Activated CD4-positive, alpha-beta T cell treated with anti-CD3 and anti-CD28 coated beads, Interleukin-10, Interleukin-2, amounts not matched to agents 100 ng/mL and 50 ng/mL, durations not matched to agents 16 hours and 8 hours (primary cell): ENCODE data around the gene RHO.

Experiments used
- DNase-seq: peaks from one replicate; pipeline ENCODE4 v3.0.0-alpha.2; 2020

RHO gene

GRCh38 chr3:129548104-129548965 is 19.9 kb downstream of the RHO start:
- DNase-seq: no peak

- no peak for DNase-seq
Measured at GRCh38 chr3:129549006-129549800, 20.8 kb downstream of the RHO start.

DNA sequence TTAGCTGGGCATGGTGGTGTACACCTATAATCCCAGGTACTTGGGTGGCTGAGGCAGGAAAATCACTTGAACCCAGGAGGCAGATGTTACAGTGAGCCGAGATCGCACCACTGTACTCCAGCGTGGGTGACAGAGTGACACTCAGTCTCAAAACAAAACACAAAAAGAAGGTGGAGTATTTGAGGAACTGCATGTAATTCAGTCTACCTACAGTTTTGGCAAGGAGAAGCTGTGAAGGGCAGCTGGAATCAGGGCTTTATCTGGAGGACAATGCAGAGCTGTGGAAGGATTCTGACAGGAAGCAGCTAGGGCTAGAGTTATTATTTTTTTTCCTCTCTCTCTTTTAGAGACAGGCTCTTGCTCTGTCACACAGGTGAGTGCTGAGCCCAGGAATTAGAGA is 21.4 kb downstream of the RHO start:
- DNase-seq: no peak

DNA sequence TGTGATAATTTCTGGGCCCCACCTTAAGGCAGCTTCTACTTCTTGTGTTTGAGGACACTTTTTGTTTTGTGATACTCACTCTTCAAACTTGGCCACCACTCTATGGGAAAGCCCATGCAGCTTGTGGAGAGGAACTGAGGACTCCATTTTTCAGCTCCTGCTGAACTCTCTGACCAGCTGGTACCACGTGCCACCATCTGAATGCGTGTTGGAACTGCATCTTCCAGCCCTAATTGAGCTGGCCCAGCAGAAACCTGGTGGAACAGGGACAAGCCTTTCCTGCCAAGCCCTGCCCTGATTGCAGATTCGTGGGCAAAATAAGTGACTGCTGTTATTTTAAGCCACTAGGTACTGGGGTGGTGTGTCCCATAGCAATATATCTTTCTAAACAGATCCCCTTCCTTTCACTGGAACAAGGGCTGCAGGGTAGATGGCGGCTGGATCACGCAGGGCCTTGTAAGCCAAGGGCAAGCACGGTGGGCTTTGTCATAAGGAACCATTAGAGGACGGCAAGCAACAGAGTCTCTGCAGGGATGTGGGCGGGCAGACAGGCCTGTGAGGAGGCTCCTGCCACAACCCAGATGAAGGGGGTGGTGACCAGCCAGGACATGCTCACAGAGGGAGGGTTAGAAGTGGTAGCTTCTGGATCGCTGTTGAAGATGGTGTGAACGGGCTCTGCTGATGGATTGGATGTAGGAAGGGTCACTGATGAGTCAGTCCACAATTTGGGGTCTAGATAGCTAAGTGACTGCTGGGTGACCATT is 24.0 kb downstream of the RHO start:
- no peak for DNase-seq

GRCh38 chr3:129553171-129553570 is 24.7 kb downstream of the RHO start:
- no peak for DNase-seq

GRCh38 chr3:129553719-129554118 is 25.3 kb downstream of the RHO start:
- no peak for DNase-seq

DNA sequence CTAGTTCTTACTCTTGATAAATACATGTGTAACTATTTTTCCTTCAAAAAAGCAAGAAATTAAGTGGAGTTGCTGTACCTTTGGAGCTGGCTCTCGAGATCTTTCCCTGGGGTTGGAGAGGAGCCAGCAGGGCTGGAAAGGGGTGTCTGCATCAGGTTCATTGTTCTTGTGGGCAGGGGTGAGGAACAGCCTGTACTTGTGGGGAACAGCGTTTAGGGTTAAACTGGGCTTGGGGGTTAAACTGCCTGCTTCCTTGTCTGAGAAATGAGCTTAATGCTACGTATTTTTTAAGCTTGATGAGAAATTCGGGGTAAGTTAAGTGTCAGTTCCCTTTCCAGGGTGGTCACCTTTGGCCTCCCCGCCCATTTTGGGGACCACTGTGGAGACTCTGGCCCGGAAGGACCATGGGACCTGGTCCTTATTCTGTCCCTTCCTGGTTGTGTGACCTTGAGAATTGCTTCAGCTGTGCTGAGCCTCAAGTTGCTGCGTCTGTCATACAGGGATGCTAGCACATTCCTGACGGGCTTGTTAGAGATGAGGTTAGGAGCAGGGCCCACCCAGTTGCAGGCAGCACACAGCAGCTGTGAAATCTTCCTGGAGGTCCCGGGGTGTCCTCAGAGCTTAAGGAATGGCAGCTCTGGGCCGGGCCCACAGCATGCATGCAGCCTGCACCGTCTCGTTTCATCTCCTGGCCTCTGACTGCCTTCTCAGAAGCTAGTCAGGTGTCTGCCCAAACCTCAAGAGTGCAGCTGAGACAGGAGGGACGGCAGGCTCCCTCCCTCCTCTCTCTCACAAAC is 26.1 kb downstream of the RHO start:
- no peak for DNase-seq

GRCh38 chr3:129555153-129555550 is 26.7 kb downstream of the RHO start:
- DNase-seq: no peak

DNA sequence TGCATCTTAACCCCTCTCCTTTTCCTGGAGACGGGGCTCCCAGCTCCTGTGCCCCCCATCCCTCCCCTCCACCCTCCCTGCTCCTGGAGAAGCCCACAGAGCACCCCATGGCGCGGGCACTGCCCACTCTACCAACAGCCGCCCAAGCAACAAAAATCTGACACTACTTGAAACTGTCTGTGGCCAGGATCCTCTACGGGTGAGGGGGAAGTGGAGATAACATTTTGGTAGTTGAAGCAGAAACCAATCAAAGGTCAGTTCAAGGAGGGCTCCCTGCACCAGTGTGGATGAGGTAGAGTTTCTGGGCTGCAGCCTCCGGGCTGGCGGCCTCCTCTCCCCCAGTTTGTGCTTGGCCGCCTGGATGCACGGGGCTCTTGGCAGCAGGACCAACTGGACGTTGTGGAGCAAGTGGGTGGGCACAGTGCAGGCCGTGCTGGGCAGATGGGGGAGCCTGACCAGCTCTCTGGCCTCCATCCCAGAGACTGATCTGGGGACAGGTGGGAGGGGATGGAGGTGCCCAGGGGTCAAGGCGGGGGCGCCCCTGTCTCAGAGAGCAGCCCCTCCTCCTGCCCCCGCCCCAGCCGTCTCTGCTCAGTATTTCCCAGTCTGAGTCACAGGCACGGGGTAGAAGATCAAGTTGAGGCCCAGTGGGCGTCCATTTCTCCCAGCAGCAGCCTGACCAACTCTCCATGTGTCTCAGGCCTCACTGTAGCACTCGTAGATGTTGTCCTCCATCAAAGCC is 27.3 kb downstream of the RHO start:
- no peak for DNase-seq

- no peak for DNase-seq
Measured at GRCh38 chr3:129556358-129556695, 27.9 kb downstream of the RHO start.

DNA sequence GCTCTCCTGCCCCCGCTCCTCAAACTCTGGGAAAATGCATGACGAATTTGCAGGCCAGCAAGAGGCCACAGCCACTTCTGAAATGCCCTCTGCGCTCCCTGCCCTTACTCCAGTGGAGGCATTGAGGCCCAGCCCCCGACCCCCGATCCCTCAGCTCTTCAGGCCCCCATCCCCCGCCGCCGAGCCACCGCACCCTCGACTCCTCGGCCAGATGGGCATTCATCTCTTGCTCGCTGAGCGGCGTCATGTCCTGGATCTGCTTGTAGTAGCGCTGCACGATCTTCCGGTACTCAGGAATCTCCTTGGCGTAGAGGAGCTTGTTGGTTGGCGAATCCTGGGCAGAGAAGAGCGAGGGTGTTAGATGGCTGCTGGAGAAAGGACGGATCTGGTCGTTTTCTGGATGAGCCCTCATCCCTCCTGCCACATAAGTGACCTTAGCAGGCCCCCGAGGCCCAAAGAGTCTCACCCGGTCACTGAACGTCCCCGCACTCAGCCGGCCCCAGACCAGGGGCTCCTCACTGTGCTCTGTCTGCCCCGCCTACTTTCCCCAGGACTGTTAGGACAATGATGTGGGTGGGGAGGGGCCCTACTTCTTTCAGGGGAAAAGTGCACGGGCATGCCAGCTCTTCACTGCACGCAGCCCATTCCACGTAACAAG is 28.6 kb downstream of the RHO start:
- DNase-seq: no peak

DNA sequence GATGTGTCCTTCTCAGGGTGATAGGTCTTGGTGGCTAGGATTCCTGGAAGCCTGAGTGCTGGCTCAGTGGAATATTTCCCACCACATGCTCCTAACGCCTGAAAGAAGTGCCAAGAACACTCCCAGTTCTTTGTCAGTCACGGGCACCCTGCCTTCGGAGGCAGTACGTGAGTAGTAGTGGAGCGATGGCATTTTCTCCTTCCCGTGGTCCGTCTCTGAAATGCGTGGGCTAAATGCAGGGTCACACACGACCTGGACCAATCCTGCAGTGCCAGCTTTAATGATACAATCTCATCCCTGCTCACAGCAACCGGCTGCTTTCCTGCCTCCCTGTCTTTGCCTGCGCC is 29.1 kb downstream of the RHO start:
- DNase-seq: no peak

GRCh38 chr3:129558081-129558771 is 29.8 kb downstream of the RHO start:
- no peak for DNase-seq

DNA sequence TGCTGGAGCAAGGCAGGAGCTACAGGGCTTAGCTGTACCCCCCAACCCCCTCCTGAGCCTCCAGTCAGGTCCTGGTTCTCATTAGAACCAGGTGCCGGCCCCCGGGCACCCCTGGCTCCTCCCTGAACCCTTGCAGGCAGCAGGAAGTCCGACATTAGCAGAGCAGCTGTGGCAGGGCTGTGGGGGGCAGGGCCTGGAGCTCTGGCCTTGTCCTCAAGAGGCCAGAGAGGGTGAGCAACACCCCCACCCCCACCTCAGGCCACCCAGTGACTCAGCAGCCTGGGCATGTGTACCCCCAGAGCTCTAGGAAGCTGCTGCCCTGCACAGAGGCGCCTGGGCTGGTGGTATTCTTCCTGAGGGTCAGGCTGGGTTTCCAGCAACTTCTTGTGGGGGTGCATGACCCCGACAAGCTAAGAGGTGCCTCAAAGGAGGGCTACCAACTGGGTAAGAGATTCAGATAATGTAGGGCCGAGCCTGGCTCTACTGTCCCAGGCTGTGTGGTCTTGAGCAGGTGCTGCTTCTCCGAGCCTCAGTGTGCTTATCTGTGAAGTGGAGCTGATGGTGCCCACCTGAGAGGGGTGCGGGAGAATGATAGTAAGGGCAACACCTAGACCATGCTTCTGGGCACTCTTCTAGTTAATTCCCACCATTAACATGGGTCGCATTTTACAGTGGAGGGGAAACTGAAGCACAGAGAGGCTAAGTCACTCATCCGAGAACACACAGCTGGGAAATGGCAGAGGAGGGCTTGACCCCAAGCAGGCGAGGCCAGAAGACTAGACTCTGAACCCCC is 30.5 kb downstream of the RHO start:
- no peak for DNase-seq

DNA sequence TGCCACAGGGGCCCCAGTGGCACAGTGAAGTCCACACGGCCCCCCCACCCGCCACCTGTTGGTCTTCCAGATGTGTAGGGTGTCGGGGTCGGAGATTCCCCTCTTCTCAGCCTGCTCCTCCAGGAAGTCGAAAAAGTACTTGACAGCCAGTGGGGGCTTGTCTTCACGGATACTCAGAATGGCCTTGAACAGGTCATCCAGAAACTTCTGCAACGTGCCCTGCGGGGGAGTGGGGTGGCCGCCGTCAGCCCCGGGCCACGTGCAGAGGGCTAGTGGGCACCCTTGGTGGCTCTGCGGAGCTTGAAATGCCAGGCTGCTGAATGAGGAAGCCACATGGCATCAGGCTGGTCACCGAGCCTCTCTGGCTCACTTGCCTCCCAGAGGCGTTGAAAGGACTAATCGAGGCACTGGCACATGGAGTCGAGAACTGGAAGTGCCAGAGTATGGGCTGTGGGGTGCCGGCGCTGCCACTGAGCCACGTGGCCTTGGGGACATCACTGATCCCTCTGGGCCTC is 31.2 kb downstream of the RHO start:
- no peak for DNase-seq

GRCh38 chr3:129560269-129560787 is 31.9 kb downstream of the RHO start:
- no peak for DNase-seq

- no peak for DNase-seq
Measured at GRCh38 chr3:129560911-129561594, 32.6 kb downstream of the RHO start.

GRCh38 chr3:129561619-129562248 is 33.3 kb downstream of the RHO start:
- DNase-seq: no peak
